OCI-LY1 (cell line): ENCODE data around the gene RPH3AL.
A peak's percentile ranks its signal among the peaks of the same experiment; 100 is the strongest.

Experiments
- H2AFZ ChIP-seq: fragments of 200-600 bp; sonication (generic), shearing (Covaris generic); 2 replicates; pipeline ENCODE4 v1.6.0; 2014; ENCODE audit warnings: antibody characterized with exemption, mild to moderate bottlenecking, low read length
- H3F3A ChIP-seq: fragments of 200-600 bp; sonication (generic), shearing (Covaris generic); 2 replicates; pipeline ENCODE4 v1.6.0; 2014; ENCODE audit warnings: mild to moderate bottlenecking, antibody characterized with exemption, low read length, moderate library complexity; ENCODE audit not compliant: insufficient read depth
- H3K27ac ChIP-seq: fragments of 200-600 bp; sonication (generic); 2 replicates; pipeline ENCODE4 v1.5.1; 2014; ENCODE audit warnings: low read length, mixed run types, mild to moderate bottlenecking, low read depth; ENCODE audit not compliant: poor library complexity, severe bottlenecking
- H3K27me3 ChIP-seq: fragments of 200-600 bp; sonication (generic); 2 replicates; pipeline ENCODE4 v1.6.0; 2014; ENCODE audit warnings: antibody characterized with exemption, mild to moderate bottlenecking, low read length, moderate library complexity; ENCODE audit not compliant: insufficient read depth
- H3K36me3 ChIP-seq: fragments of 200-600 bp; sonication (generic); 2 replicates; pipeline ENCODE4 v1.6.1; 2014; ENCODE audit warnings: mild to moderate bottlenecking, antibody characterized with exemption, low read length, moderate library complexity, mixed read lengths; ENCODE audit not compliant: insufficient read depth
- H3K4me1 ChIP-seq: fragments of 200-600 bp; sonication (generic); 2 replicates; pipeline ENCODE4 v1.5.1; 2014; ENCODE audit warnings: mild to moderate bottlenecking, low read length, moderate library complexity; ENCODE audit not compliant: insufficient read depth, severe bottlenecking
- H3K4me2 ChIP-seq: fragments of 200-600 bp; sonication (generic), shearing (Covaris generic); 2 replicates; pipeline ENCODE4 v1.6.1; 2014; ENCODE audit warnings: low read length
- H3K4me3 ChIP-seq: fragments of 200-600 bp; sonication (generic); 2 replicates; pipeline ENCODE4 v1.5.1; 2014; ENCODE audit warnings: low read length, low read depth, mild to moderate bottlenecking, mixed read lengths; ENCODE audit not compliant: poor library complexity, severe bottlenecking
- H3K79me2 ChIP-seq: fragments of 200-600 bp; shearing (Covaris generic); 2 replicates; pipeline ENCODE4 v1.6.1; 2016; ENCODE audit warnings: mixed run types, low read length, mixed read lengths; ENCODE audit not compliant: insufficient read depth
- H3K9ac ChIP-seq: fragments of 200-600 bp; sonication (generic), shearing (Covaris generic); 2 replicates; pipeline ENCODE4 v1.6.1; 2014; ENCODE audit warnings: mild to moderate bottlenecking, low read length, mixed read lengths
- H3K9me2 ChIP-seq: fragments of 200-600 bp; sonication (generic), shearing (Covaris generic); 2 replicates; pipeline ENCODE4 v1.6.1; 2014; ENCODE audit warnings: low read depth, mild to moderate bottlenecking, low read length, mixed read lengths
- H3K9me3 ChIP-seq: fragments of 200-600 bp; shearing (Covaris generic); 2 replicates; pipeline ENCODE4 v1.6.1; 2014; ENCODE audit warnings: low read length, mixed read lengths
- H4K20me1 ChIP-seq: fragments of 200-600 bp; sonication (generic), shearing (Covaris generic); 2 replicates; pipeline ENCODE4 v1.6.0; 2016; ENCODE audit warnings: mild to moderate bottlenecking, low read length; ENCODE audit not compliant: insufficient read depth
- EZH2 ChIP-seq: fragments of 200-600 bp; sonication (generic), shearing (Covaris generic); IDR thresholded peaks from 2 replicates; pipeline ENCODE4 v1.8.0; 2017; ENCODE audit warnings: borderline replicate concordance, mixed run types, mild to moderate bottlenecking, antibody characterized with exemption, low read length, moderate library complexity, mixed read lengths
- TF ChIP-seq, protein P1 (sequence below): fragments of 200-600 bp; sonication (generic), shearing (Covaris generic); IDR thresholded peaks from 2 replicates; pipeline ENCODE4 v1.5.1; 2017; ENCODE audit warnings: mild to moderate bottlenecking, antibody characterized with exemption, low read length, moderate library complexity, mixed read lengths

RPH3AL gene

GRCh38 chr17:214881-215331 is 137.7 kb downstream of the RPH3AL start:
- H3F3A ChIP-seq, result no peaks in the 10 kb centered on the region
- H3K27me3 ChIP-seq, result no peaks in the 10 kb centered on the region
- H3K27ac ChIP-seq, result no peak overlapping the region
- no peaks in the 10 kb centered on the region for H3K9me2 ChIP-seq
- TF ChIP-seq, protein P1, sequence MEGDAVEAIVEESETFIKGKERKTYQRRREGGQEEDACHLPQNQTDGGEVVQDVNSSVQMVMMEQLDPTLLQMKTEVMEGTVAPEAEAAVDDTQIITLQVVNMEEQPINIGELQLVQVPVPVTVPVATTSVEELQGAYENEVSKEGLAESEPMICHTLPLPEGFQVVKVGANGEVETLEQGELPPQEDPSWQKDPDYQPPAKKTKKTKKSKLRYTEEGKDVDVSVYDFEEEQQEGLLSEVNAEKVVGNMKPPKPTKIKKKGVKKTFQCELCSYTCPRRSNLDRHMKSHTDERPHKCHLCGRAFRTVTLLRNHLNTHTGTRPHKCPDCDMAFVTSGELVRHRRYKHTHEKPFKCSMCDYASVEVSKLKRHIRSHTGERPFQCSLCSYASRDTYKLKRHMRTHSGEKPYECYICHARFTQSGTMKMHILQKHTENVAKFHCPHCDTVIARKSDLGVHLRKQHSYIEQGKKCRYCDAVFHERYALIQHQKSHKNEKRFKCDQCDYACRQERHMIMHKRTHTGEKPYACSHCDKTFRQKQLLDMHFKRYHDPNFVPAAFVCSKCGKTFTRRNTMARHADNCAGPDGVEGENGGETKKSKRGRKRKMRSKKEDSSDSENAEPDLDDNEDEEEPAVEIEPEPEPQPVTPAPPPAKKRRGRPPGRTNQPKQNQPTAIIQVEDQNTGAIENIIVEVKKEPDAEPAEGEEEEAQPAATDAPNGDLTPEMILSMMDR, result no peak
- TF ChIP-seq EZH2, result no peak
- no peaks in the 10 kb centered on the region for H3K36me3 ChIP-seq
- H3K79me2 ChIP-seq, result no peaks in the 10 kb centered on the region
- peaks cover 13% of the 10 kb centered on the region for H3K4me1 ChIP-seq
- peak overlapping the region; percentile 43 for H3K4me3 ChIP-seq
- H2AFZ ChIP-seq, result no peak overlapping the region
- no peaks in the 10 kb centered on the region for H4K20me1 ChIP-seq
- H3K9me3 ChIP-seq, result no peaks in the 10 kb centered on the region
- peak overlapping the region; percentile 66; the same call in 1 of the 2 replicates for H3K4me2 ChIP-seq
- H3K9ac ChIP-seq, result no peak overlapping the region

DNA sequence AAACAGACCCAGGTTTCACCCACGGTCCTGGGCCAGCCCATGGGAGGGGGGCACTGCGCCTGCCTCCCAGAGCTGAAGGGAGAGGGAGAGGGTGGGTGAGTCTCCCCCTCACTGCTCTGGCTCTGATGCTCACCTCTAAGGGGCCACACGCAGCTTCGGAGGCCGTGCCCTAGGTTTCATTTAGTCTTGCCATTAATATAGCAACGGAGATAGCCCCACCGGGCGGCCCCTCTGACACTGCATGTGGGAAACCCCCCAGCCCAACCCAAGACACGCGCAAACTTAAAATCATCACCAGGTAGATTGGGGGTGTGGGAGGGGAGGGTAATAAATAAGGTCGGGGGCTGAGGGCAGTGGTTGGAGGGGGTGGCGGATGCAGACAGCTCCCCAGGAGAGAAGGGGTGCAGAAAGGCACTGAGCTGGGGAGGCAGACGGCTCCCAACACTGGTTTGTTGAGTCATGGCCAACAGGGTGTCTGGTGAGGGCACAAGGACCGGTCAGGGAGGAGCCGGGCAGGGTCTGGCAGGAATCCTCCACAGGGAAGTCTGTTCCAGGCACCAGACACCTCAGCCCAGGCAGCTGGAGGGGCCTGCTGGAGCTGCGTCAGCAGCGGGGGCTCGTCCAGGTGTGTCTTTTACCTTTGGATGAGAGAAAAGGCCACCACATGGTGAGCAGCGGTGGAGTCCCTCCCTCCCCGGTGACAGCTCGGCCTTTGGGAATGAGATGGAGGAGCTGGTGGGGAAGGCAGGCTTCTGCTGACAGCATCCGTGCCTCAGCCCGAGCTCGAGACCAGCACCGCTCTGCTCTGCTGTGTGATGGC is 139.1 kb downstream of the RPH3AL start:
- TF ChIP-seq, protein P1, result no peak
- no peak for TF ChIP-seq EZH2
- Histone ChIP-seq H2AFZ (no peak overlapping the region), H3K79me2 (no peaks in the 10 kb centered on the region), H3K27ac (no peak overlapping the region), H4K20me1 (no peaks in the 10 kb centered on the region), H3K9ac (no peak overlapping the region), H3K4me3 (no peak overlapping the region), H3K36me3 (no peaks in the 10 kb centered on the region), H3K4me1 (peaks cover 13% of the 10 kb centered on the region), H3K27me3 (no peaks in the 10 kb centered on the region), H3K4me2 (no peak overlapping the region), H3F3A (no peaks in the 10 kb centered on the region), H3K9me3 (no peaks in the 10 kb centered on the region), H3K9me2 (no peaks in the 10 kb centered on the region)

DNA sequence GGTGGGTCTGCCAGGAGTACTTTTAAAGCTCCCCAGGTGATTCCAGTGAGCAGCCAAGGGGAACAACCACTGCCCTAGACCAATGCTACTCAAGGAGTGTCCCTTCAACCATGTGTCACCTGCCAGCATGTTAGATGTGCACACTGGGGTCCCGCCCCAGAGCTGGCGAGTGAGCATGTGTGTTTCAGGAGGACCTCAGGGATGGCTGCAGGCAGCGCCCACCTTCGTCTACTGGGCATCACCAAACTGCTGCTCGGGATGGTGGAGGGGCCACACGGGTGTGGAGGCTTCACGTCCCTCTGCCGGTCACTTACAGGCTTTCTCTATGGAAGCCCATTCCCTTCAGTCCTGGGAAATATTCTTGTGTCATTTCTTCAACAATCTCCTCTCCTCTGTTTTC is 142.2 kb downstream of the RPH3AL start:
- H3K27me3 ChIP-seq, result no peaks in the 10 kb centered on the region

More for the DNA sequence above, 142.2 kb downstream of the RPH3AL start:
- H3K9me3 ChIP-seq, result no peaks in the 10 kb centered on the region
- peaks cover 4% of the 10 kb centered on the region for H3K4me1 ChIP-seq
- no peaks in the 10 kb centered on the region for H3K9me2 ChIP-seq
- H3K4me2 ChIP-seq, result no peak overlapping the region
- no peaks in the 10 kb centered on the region; the same call in 1 of the 2 replicates for H3K36me3 ChIP-seq
- H2AFZ ChIP-seq, result no peak overlapping the region
- no peaks in the 10 kb centered on the region for H3K79me2 ChIP-seq
- H3F3A ChIP-seq, result no peaks in the 10 kb centered on the region
- no peaks in the 10 kb centered on the region for H4K20me1 ChIP-seq
- no peak overlapping the region for H3K27ac ChIP-seq
- no peak overlapping the region for H3K4me3 ChIP-seq
- TF ChIP-seq, protein P1, result no peak
- TF ChIP-seq EZH2, result no peak
- H3K9ac ChIP-seq, result no peak overlapping the region
